Muscle of leg (tissue), 11 donors: Measurements from ENCODE around the gene DOK6. TPM values are rescaled to one million over a fixed set of nuclear protein-coding genes. Genes with fewer than 3 reads are reported as not detected.

Experiments
- DNase-seq: peaks from one replicate; pipeline ENCODE4 v3.0.0; 2013
- H3K27ac ChIP-seq: one replicate; pipeline ENCODE4 v1.5.1; 2013; ENCODE audit warnings: mild to moderate bottlenecking, low read length, control low read depth
- H3K27me3 ChIP-seq: one replicate; pipeline ENCODE4 v1.6.1; 2013; ENCODE audit warnings: low read length; ENCODE audit not compliant: control insufficient read depth, insufficient read depth
- H3K36me3 ChIP-seq: one replicate; pipeline ENCODE4 v1.6.1; 2013; ENCODE audit warnings: low read length; ENCODE audit not compliant: control insufficient read depth, insufficient read depth
- H3K4me1 ChIP-seq: one replicate; pipeline ENCODE4 v1.6.1; 2013; ENCODE audit warnings: low read length; ENCODE audit not compliant: control insufficient read depth, insufficient read depth
- H3K4me3 ChIP-seq: one replicate; pipeline ENCODE4 v1.5.1; 2013; ENCODE audit warnings: low read length, control low read depth
- H3K9me3 ChIP-seq: replicated peaks from 2 replicates; pipeline ENCODE4 v1.6.1; 2013; ENCODE audit warnings: low read depth, low read length; ENCODE audit not compliant: control insufficient read depth
- WGBS: methylation state at CpG from one replicate; pipeline ENCODE4 v1.1.5; 2013; ENCODE audit warnings: missing lambda C conversion rate; ENCODE audit not compliant: insufficient coverage; 5-methylcytosine and 5-hydroxymethylcytosine counted together
- polyA plus RNA-seq, 8 donors: library from polyadenylated mRNA; unstranded; fragments of 120-200 nt; gene quantifications; one replicate each; pipeline versions ENCODE4 v1.2.1 to v1.2.3, GENCODE V29; 2013; ENCODE audit warnings: inconsistent platforms in 1 of 8, low replicate concordance in 1 of 8; ENCODE audit not compliant: insufficient read length in 8 of 8, insufficient read depth in 1 of 8
- total RNA-seq: library from RNA; stranded (reverse); fragments of 120-200 nt; gene quantifications from one replicate; pipeline ENCODE4 v1.2.4, GENCODE V29; 2013

DOK6 gene
- total and polyA plus RNA-seq, 9 donors, result 2.3 to 4.9 (median 3.3) TPM

GRCh38 chr18:69717586-69717985 lies 316.9 kb downstream of the DOK6 start:
- H3K36me3 ChIP-seq, result no peaks in the 10 kb centered on the region
- no peaks in the 10 kb centered on the region for H3K4me1 ChIP-seq
- peaks cover 15% of the 10 kb centered on the region for H3K9me3 ChIP-seq
- no CpG with 5 or more reads among the region's 2 CpGs for WGBS
- no peak overlapping the region for H3K27ac ChIP-seq
- H3K27me3 ChIP-seq, result no peaks in the 10 kb centered on the region
- DNase-seq, result no peak
- H3K4me3 ChIP-seq, result no peak overlapping the region

- Histone ChIP-seq H3K9me3 (peaks cover 15% of the 10 kb centered on the region), H3K36me3 (no peaks in the 10 kb centered on the region), H3K27ac (no peak overlapping the region), H3K27me3 (no peaks in the 10 kb centered on the region), H3K4me3 (no peak overlapping the region), H3K4me1 (no peaks in the 10 kb centered on the region)
- DNase-seq, result no peak
- 100% methylated on average over 1 of the region's 1 CpG for WGBS
Measured at GRCh38 chr18:69718912-69719547, 318.3 kb downstream of the DOK6 start.

GRCh38 chr18:69720422-69720821 lies 319.7 kb downstream of the DOK6 start:
- H3K4me3 ChIP-seq, result no peak overlapping the region
- no peaks in the 10 kb centered on the region for H3K4me1 ChIP-seq
- H3K9me3 ChIP-seq, result peaks cover 15% of the 10 kb centered on the region
- WGBS, result no CpG with 5 or more reads among the region's 4 CpGs
- no peak overlapping the region for H3K27ac ChIP-seq
- H3K36me3 ChIP-seq, result no peaks in the 10 kb centered on the region
- DNase-seq, result no peak
- no peaks in the 10 kb centered on the region for H3K27me3 ChIP-seq

GRCh38 chr18:69723434-69723833 lies 322.7 kb downstream of the DOK6 start:
- Histone ChIP-seq H3K4me1 (no peaks in the 10 kb centered on the region), H3K9me3 (peaks cover 10% of the 10 kb centered on the region), H3K27me3 (no peaks in the 10 kb centered on the region), H3K36me3 (no peaks in the 10 kb centered on the region), H3K4me3 (no peak overlapping the region), H3K27ac (no peak overlapping the region)
- 86% methylated on average over 1 of the region's 3 CpGs for WGBS
- DNase-seq, result no peak

- H3K27me3 ChIP-seq, result no peaks in the 10 kb centered on the region
- no peaks in the 10 kb centered on the region for H3K36me3 ChIP-seq
- no peak overlapping the region for H3K27ac ChIP-seq
- H3K4me1 ChIP-seq, result no peaks in the 10 kb centered on the region
- no peak overlapping the region for H3K4me3 ChIP-seq
- no peaks in the 10 kb centered on the region for H3K9me3 ChIP-seq
- WGBS, result no CpG with 5 or more reads among the region's 8 CpGs
- DNase-seq, result no peak
Measured at GRCh38 chr18:69725009-69725408, 324.3 kb downstream of the DOK6 start.

GRCh38 chr18:69725855-69726508 lies 325.3 kb downstream of the DOK6 start:
- H3K27ac ChIP-seq, result no peak overlapping the region
- H3K4me1 ChIP-seq, result no peaks in the 10 kb centered on the region
- no peaks in the 10 kb centered on the region for H3K9me3 ChIP-seq
- 96% methylated on average over 9 of the region's 12 CpGs for WGBS
- H3K36me3 ChIP-seq, result no peaks in the 10 kb centered on the region
- no peak for DNase-seq
- no peaks in the 10 kb centered on the region for H3K27me3 ChIP-seq
- no peak overlapping the region for H3K4me3 ChIP-seq

GRCh38 chr18:69727912-69728572 lies 327.4 kb downstream of the DOK6 start:
- H3K4me1 ChIP-seq, result no peaks in the 10 kb centered on the region

GRCh38 chr18:69730664-69731063 lies 330.0 kb downstream of the DOK6 start:
- DNase-seq, result no peak
- Histone ChIP-seq H3K9me3 (no peaks in the 10 kb centered on the region), H3K36me3 (no peaks in the 10 kb centered on the region), H3K27ac (no peak overlapping the region), H3K4me3 (no peak overlapping the region), H3K27me3 (no peaks in the 10 kb centered on the region), H3K4me1 (no peaks in the 10 kb centered on the region)
- no CpG with 5 or more reads among the region's 1 CpG for WGBS

More at GRCh38 chr18:69727912-69728572, 327.4 kb downstream of the DOK6 start:
- no peak overlapping the region for H3K4me3 ChIP-seq
- H3K9me3 ChIP-seq, result no peaks in the 10 kb centered on the region
- WGBS, result 34% methylated on average over 2 of the region's 5 CpGs
- DNase-seq, result no peak
- no peaks in the 10 kb centered on the region for H3K36me3 ChIP-seq
- no peak overlapping the region for H3K27ac ChIP-seq
- H3K27me3 ChIP-seq, result no peaks in the 10 kb centered on the region

- no peak for DNase-seq
- no peaks in the 10 kb centered on the region for H3K4me1 ChIP-seq
- H3K36me3 ChIP-seq, result no peaks in the 10 kb centered on the region
- H3K27me3 ChIP-seq, result no peaks in the 10 kb centered on the region
- WGBS, result no CpG with 5 or more reads among the region's 2 CpGs
- H3K4me3 ChIP-seq, result no peak overlapping the region
- no peak overlapping the region for H3K27ac ChIP-seq
- no peaks in the 10 kb centered on the region for H3K9me3 ChIP-seq
Measured at GRCh38 chr18:69734536-69734935, 333.8 kb downstream of the DOK6 start.

GRCh38 chr18:69736730-69737129 lies 336.0 kb downstream of the DOK6 start:
- no peaks in the 10 kb centered on the region for H3K27me3 ChIP-seq
- H3K27ac ChIP-seq, result no peak overlapping the region
- DNase-seq, result no peak
- no peaks in the 10 kb centered on the region for H3K9me3 ChIP-seq
- H3K36me3 ChIP-seq, result no peaks in the 10 kb centered on the region
- no CpG with 5 or more reads among the region's 2 CpGs for WGBS
- no peak overlapping the region for H3K4me3 ChIP-seq
- H3K4me1 ChIP-seq, result no peaks in the 10 kb centered on the region
